Activated CD8-positive, alpha-beta memory T cell treated with anti-CD3 and anti-CD28 coated beads, Interleukin-2, amount 50 U/mL, for 24 hours (primary cell): ENCODE results near the gene UNC5C.

ENCODE experiments used
- DNase-seq: peaks from one replicate; pipeline ENCODE4 v3.0.0-alpha.2; 2020; ENCODE audit errors: extremely low read depth

The UNC5C gene

GRCh38 chr4:95402299-95402698 is 146.5 kb downstream of the UNC5C start:
- no peak for DNase-seq

GRCh38 chr4:95398217-95398616 is 150.6 kb downstream of the UNC5C start:
- no peak for DNase-seq

GRCh38 chr4:95394752-95395306 is 153.9 kb downstream of the UNC5C start:
- DNase-seq: no peak

GRCh38 chr4:95393821-95394220 is 155.0 kb downstream of the UNC5C start:
- no peak for DNase-seq

GRCh38 chr4:95388911-95389310 is 159.9 kb downstream of the UNC5C start:
- no peak for DNase-seq

- no peak for DNase-seq
Measured at GRCh38 chr4:95387719-95388118, 161.1 kb downstream of the UNC5C start.

- DNase-seq: no peak
Measured at GRCh38 chr4:95386410-95386809, 162.4 kb downstream of the UNC5C start.

GRCh38 chr4:95381843-95382580 is 166.8 kb downstream of the UNC5C start:
- no peak for DNase-seq

GRCh38 chr4:95379633-95380032 is 169.1 kb downstream of the UNC5C start:
- no peak for DNase-seq

GRCh38 chr4:95377366-95377900 is 171.3 kb downstream of the UNC5C start:
- no peak for DNase-seq

- no peak for DNase-seq
Measured at GRCh38 chr4:95371476-95372224, 177.1 kb downstream of the UNC5C start.

GRCh38 chr4:95367824-95368223 is 180.9 kb downstream of the UNC5C start:
- no peak for DNase-seq

- no peak for DNase-seq
Measured at GRCh38 chr4:95363966-95364365, 184.8 kb downstream of the UNC5C start.

- no peak for DNase-seq
Measured at GRCh38 chr4:95363559-95363925, 185.2 kb downstream of the UNC5C start.

- DNase-seq: no peak
Measured at GRCh38 chr4:95362906-95363558, 185.7 kb downstream of the UNC5C start.

GRCh38 chr4:95362066-95362465 is 186.7 kb downstream of the UNC5C start:
- no peak for DNase-seq

GRCh38 chr4:95361696-95361965 is 187.1 kb downstream of the UNC5C start:
- DNase-seq: no peak

- DNase-seq: no peak
Measured at GRCh38 chr4:95360906-95361695, 187.7 kb downstream of the UNC5C start.

GRCh38 chr4:95360256-95360903 is 188.4 kb downstream of the UNC5C start:
- no peak for DNase-seq

GRCh38 chr4:95358421-95358820 is 190.4 kb downstream of the UNC5C start:
- no peak for DNase-seq

- no peak for DNase-seq
Measured at GRCh38 chr4:95355021-95355420, 193.8 kb downstream of the UNC5C start.
